Panc1 (cell line): ENCODE data around the gene PSG5.
"Not testable (repeated sequence)": the region's sequence is repeated elsewhere in the genome, so short reads cannot be mapped to it uniquely, and the experiment has no call there.

Experiments
- CTCF ChIP-seq: fragments of 450-650 bp; IDR thresholded peaks from 2 replicates; pipeline ENCODE4 v1.5.1; 2017; ENCODE audit warnings: mild to moderate bottlenecking
- POLR2AphosphoS5 ChIP-seq: IDR thresholded peaks from 2 replicates; pipeline ENCODE4 v1.6.1; 2012; ENCODE audit warnings: mild to moderate bottlenecking, low read depth, low read length, moderate library complexity

GRCh38 chr19:43192381-43193155 is 6.2 kb upstream of the PSG5 start:
- not testable (repeated sequence) for TF ChIP-seq CTCF, POLR2AphosphoS5
